Measurements from ENCODE around the gene CDC20. TPM values are rescaled to one million over a fixed set of nuclear protein-coding genes. Genes with fewer than 3 reads are reported as not detected.

Gene CDC20
- total RNA-seq, 2 donors from 2014 or later, result 0.35 to 0.41 TPM

- H3K27ac ChIP-seq, result peak overlapping the region in 1 of 2 donors; percentile 32
- no peak for TF ChIP-seq CTCF (IDR thresholded peaks at IDR 0.05)
- H3K4me3 ChIP-seq, result no peak overlapping the region
- no peaks in the 10 kb centered on the region for H3K27me3 ChIP-seq (replicated peaks; ENCODE audit: insufficient read depth)
- H3K36me3 ChIP-seq, result no peaks in the 10 kb centered on the region
- DNase-seq (ENCODE audit: low spot score) (no peak), ATAC-seq (ENCODE audit: insufficient number of reproducible peaks, low FRiP score, low read depth) (no peak)
- no peaks in the 10 kb centered on the region for H3K9me3 ChIP-seq
- peaks cover 4 to 7% of the 10 kb centered on the region in 2 donors for H3K4me1 ChIP-seq (ENCODE audit: control insufficient read depth in 1 of 2, low read depth in 2 of 2)
Observed at GRCh38 chr1:43373066-43373940, 14.5 kb downstream of the CDC20 start.

- no peak for ATAC-seq (ENCODE audit: insufficient number of reproducible peaks, low FRiP score, low read depth)
- H3K36me3 ChIP-seq, result no peaks in the 10 kb centered on the region
- H3K27ac ChIP-seq, result no peak overlapping the region
- no peaks in the 10 kb centered on the region for H3K27me3 ChIP-seq (replicated peaks; ENCODE audit: insufficient read depth)
- TF ChIP-seq CTCF (IDR thresholded peaks at IDR 0.05), result no peak
- DNase-seq (ENCODE audit: low spot score), result no peak
- no peaks in the 10 kb centered on the region for H3K9me3 ChIP-seq
- no peak overlapping the region for H3K4me3 ChIP-seq
- no peaks in the 10 kb centered on the region for H3K4me1 ChIP-seq (ENCODE audit: control insufficient read depth in 1 of 2, low read depth in 2 of 2)
Observed at GRCh38 chr1:43376723-43377235, 18.0 kb downstream of the CDC20 start.

GRCh38 chr1:43377831-43378230 is 19.1 kb downstream of the CDC20 start:
- Histone ChIP-seq H3K4me3 (no peak overlapping the region), H3K27ac (no peak overlapping the region), H3K9me3 (no peaks in the 10 kb centered on the region), H3K36me3 (peaks cover 3% of the 10 kb centered on the region), H3K27me3 (replicated peaks; ENCODE audit: insufficient read depth) (no peaks in the 10 kb centered on the region), H3K4me1 (ENCODE audit: control insufficient read depth in 1 of 2, low read depth in 2 of 2) (no peaks in the 10 kb centered on the region)
- TF ChIP-seq CTCF (IDR thresholded peaks at IDR 0.05), result no peak
- no peak for DNase-seq (ENCODE audit: low spot score)
- no peak for ATAC-seq (ENCODE audit: insufficient number of reproducible peaks, low FRiP score, low read depth)

GRCh38 chr1:43379476-43379875 is 20.7 kb downstream of the CDC20 start:
- Histone ChIP-seq H3K27ac (no peak overlapping the region), H3K4me1 (ENCODE audit: control insufficient read depth in 1 of 2, low read depth in 2 of 2) (no peaks in the 10 kb centered on the region), H3K27me3 (replicated peaks; ENCODE audit: insufficient read depth) (no peaks in the 10 kb centered on the region), H3K36me3 (peaks cover 18% of the 10 kb centered on the region), H3K9me3 (no peaks in the 10 kb centered on the region), H3K4me3 (no peak overlapping the region)
- ATAC-seq (ENCODE audit: insufficient number of reproducible peaks, low FRiP score, low read depth) (no peak), DNase-seq (ENCODE audit: low spot score) (no peak)
- TF ChIP-seq CTCF (IDR thresholded peaks at IDR 0.05), result no peak

GRCh38 chr1:43381612-43382011 is 22.8 kb downstream of the CDC20 start:
- no peak for DNase-seq (ENCODE audit: low spot score)
- TF ChIP-seq CTCF (IDR thresholded peaks at IDR 0.05), result no peak
- H3K36me3 ChIP-seq, result peaks cover 39% of the 10 kb centered on the region

More at GRCh38 chr1:43381612-43382011, 22.8 kb downstream of the CDC20 start:
- no peaks in the 10 kb centered on the region for H3K4me1 ChIP-seq (ENCODE audit: control insufficient read depth in 1 of 2, low read depth in 2 of 2)
- ATAC-seq (ENCODE audit: insufficient number of reproducible peaks, low FRiP score, low read depth), result peak; percentile 46
- no peak overlapping the region for H3K4me3 ChIP-seq
- no peaks in the 10 kb centered on the region for H3K27me3 ChIP-seq (replicated peaks; ENCODE audit: insufficient read depth)
- no peaks in the 10 kb centered on the region for H3K9me3 ChIP-seq
- no peak overlapping the region for H3K27ac ChIP-seq

Measured in thoracic aorta (tissue), 2 donors.